Measurements from ENCODE around the gene CCRL2.
"Not testable (repeated sequence)": the region's sequence is repeated elsewhere in the genome, so short reads cannot be mapped to it uniquely, and the experiment has no call there.

CCRL2 gene

DNA sequence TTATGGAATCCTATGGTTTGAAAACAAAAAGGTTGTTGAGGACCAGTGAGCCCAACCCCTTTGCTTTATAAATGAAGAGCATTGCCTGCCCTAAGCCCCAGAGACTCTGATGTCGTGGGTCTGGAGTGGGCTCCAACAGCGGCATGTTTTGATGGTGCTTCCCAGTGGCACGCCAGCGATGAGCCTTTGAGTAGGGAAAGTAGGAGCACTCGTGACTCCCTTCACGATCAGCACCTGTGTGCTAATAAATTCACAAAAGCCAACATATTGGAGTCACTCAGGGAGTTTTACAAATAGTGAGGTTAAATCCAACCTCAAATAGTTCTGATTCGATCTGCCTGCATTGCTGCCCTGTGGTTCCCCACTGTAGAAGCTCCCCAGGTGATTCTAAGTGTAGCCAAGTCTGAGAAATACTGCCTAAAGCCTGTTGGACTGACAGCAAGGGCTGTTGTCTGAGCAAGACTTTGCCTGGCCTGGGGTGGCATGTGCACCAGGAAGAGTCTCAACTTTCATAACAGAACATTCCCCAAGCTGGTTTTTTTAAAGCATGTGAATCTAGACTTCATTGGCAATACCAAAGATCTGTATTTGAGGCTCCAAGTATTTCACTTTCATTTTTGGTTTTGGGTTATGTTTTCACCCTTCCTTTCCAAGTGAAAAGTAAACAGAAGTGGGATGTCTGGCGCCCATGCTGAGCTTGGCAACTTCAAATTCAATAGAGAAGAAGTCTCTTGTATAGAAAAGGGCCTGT lies 26.4 kb upstream of the CCRL2 start:
- no peak for DNase-seq (ENCODE audit: low read depth)

DNA sequence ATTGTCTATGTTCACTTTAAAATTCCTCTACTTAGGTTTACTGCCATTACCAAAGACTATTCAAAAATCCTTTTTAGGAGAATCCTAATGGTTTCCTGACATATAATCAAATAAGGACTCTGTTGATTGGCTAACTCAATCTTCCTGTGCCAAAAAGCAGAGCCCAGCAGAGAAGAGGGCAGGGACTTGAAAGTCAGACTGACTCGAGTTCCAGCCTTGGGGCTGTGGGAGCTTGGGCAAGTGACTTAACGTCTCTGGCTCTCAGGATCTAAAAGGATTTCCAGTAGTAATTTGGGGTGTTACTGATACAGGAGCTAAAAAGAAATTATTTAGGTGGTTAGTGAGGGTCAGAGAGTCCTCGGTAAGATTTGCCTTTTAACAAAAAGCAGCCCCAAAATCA lies 25.4 kb upstream of the CCRL2 start:
- DNase-seq (ENCODE audit: low read depth) = no peak

DNA sequence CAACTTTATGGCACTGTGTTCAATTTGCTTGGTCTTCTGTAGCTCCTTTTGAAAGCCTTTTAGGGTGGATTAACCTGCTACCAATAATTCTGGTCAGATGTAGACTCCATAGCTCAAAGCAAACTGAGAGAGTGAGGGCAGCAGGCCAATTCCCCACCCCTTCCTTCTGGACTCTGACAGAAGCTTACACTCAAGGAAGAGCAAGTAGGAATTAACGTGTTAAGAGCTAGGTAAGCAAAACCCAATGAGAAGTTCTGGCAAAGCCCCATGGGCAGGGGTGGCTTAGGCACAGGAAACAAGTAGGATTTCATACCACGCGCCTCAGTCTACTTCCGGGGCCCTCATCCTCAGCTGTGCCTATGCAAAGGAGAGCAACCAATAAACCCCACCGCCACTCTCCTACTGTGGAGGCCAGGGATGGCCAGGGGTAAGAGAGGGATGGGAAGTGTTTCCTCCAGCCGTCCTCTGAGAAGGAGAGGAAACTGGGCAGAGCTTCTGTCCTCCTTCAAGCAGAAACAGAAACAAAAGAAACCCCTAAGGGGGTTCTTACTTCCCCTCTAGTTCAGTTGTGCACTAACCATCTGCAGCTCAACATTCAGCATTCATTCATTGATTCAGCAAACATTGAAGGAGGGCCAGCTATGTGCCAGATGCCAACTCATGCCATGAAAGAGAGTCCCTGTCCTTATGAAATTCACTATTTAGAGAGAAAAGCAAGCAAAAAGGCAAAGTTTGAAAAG lies 23.7 kb upstream of the CCRL2 start:
- DNase-seq (ENCODE audit: low read depth) = no peak

DNA sequence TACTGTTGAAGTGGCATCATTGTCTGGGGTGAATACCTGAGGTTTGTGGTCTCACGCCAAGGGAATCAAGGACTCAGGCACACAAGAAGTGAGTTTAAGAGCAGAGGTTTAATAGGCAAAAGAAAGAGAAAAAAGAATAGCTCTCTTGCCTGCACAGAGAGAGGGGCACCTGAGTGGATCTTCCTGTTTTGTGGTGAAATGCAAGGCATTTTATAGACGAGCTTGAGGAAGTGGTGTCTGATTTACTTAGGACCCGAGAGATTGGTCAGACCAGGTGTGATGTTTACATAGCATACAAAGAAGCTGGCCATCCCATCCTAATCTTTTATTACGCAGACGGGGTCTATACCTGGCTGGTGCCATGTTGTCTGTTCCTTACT lies 23.1 kb upstream of the CCRL2 start:
- no peak for DNase-seq (ENCODE audit: low read depth)

- DNase-seq (ENCODE audit: low read depth) = no peak
Measured at GRCh38 chr3:46386205-46386604, 20.9 kb upstream of the CCRL2 start.

GRCh38 chr3:46388847-46389246 lies 18.2 kb upstream of the CCRL2 start:
- DNase-seq (ENCODE audit: low read depth) = not testable (repeated sequence)

DNA sequence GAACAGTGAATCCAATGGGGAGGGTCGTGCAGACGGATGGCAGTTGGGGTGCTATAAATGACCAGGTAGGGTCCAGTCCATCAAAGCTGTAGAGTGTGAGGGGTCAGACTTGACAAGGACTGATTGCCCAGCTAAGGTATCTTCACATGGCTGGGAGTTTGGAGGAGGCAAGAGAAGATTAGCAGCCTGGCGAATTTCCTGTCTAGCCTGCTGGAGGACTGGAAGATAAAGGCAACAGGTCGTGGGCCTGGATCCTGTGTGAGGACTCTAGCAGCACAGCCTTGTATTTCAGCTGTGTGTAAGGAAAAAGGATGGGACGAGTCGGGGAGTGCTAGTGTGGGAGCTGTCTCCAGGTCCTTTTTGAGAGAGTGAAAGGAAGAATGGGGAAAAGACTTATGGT lies 17.8 kb upstream of the CCRL2 start:
- DNase-seq (ENCODE audit: low read depth) = no peak

- DNase-seq (ENCODE audit: low read depth) = not testable (repeated sequence)
Measured at GRCh38 chr3:46391526-46391925, 15.5 kb upstream of the CCRL2 start.

DNA sequence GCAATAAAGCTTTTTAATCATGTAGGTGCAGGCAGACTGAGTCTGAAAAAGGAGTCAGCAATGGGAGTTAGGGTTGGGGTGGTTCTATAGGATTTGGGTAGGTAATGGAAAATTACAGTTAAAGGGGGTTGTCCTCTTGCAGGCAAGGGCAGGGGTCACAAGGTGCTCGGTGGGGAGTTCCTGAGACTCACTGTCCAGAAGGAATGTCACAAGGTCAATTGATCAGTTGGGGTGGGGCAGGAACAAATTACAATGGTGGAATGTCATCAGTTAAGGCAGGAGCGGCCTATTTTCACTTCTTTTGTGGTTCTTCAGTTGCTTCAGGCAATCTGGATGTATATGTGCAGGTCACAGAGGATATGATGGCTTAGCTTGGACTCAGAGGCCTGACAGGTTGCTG lies 14.0 kb upstream of the CCRL2 start:
- no peak for DNase-seq (ENCODE audit: low read depth)

GRCh38 chr3:46393554-46394434 lies 13.3 kb upstream of the CCRL2 start:
- no peak for DNase-seq (ENCODE audit: low read depth)

- no peak for DNase-seq (ENCODE audit: low read depth)
Measured at GRCh38 chr3:46395210-46395661, 11.8 kb upstream of the CCRL2 start.

GRCh38 chr3:46395766-46396530 lies 11.1 kb upstream of the CCRL2 start:
- DNase-seq (ENCODE audit: low read depth) = no peak

GRCh38 chr3:46397111-46397510 lies 9.9 kb upstream of the CCRL2 start:
- no peak for DNase-seq (ENCODE audit: low read depth)

DNA sequence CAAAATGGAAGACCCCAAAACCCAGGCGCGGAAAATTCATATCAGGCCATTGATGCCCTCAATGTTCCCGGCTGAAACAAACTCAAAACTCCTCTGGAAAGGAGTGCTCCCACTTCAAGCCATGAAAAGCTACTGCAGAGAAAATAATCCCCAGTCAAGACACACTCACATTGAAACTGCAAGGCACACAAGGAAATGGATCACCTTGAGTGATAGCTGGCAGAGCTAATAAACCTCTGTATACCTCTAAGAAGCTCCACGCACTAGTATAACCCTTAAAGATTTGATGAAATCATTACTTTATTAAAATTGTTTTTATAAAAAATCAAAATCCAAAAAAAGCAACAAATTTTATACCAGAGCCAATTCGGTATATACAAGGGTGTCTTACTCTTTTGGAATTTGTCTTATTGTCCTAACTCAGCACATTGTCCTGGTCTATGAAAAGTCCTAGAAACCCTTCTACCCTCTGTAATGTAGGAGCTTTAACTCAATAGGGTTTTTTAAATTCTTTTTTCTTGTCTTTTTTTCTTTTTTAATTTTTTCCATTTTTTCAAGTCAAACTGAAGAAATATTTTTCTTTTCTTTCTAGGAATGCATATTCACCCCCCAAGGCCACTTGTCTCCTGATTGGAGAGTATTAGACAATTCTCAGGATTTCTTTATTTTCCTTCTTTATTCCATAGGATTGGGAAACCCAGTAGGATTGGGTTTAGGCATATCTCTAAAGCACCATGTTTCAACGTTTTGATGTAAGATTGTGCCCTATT lies 8.7 kb upstream of the CCRL2 start:
- DNase-seq (ENCODE audit: low read depth) = no peak

- no peak for DNase-seq (ENCODE audit: low read depth)
Measured at GRCh38 chr3:46399098-46399497, 8.0 kb upstream of the CCRL2 start.

GRCh38 chr3:46399557-46399956 lies 7.5 kb upstream of the CCRL2 start:
- no peak for DNase-seq (ENCODE audit: low read depth)

DNA sequence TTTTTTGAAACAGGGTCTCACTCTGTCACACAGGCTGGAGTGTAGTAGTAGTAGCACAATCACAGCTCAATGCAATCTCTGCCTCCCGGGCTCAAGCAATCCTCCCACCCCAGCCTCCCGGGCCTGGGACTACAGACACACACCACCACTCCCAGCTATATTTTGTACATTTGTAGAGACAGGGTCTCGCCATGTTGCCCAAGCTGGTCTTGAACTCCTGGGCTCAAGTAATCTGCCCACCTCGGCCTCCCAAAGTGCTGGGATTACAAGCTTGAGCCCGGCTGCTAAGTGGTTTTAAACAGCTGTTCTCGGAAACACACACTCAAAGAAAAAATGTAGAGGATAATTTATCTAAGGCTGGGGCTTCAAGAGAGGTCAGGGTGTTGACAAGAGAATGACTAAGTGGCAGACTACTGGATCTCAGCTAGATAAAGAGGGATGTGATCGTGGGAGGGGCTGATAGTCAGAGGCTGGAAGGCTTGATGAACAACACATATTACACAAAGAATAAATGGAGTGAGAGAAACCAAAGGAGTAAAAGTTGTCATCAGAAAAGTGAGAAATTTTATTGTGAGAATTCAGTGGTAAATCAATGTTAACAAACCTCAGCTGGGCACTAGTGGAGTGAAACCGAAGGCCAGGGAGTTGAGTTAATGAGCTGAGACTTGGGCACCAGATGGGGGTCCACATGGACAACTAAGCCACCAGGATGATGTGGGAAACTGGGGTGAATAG lies 6.9 kb upstream of the CCRL2 start:
- no peak for DNase-seq (ENCODE audit: low read depth)

GRCh38 chr3:46400846-46401245 lies 6.2 kb upstream of the CCRL2 start:
- DNase-seq (ENCODE audit: low read depth) = no peak

DNA sequence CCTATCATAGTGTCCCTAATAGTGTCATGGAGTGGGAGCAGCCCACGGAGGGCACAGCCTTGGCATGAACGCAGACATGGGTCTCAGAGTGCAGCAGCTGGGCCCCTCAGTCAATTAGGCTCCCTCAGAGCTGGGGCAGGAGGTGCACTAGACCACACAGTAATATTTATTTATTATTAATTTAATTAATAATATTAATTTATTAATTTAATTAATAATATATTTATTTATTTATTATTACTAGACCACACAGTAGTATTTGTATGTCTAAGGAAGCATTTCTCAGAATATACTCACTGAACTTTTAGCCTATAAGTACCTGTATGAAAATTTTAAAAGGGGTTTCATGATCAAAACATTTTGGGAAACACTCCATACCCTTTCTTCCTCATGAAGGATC lies 5.5 kb upstream of the CCRL2 start:
- no peak for DNase-seq (ENCODE audit: low read depth)

- DNase-seq (ENCODE audit: low read depth) = not testable (repeated sequence)
Measured at GRCh38 chr3:46402902-46403301, 4.2 kb upstream of the CCRL2 start.
